DOHH2 (cell line): ENCODE measurements around the gene ABTB2.
A peak's percentile ranks its signal among the peaks of the same experiment; 100 is the strongest.

Experiments
- H3F3A ChIP-seq: fragments of 200-600 bp; sonication (generic), shearing (Covaris generic); 2 replicates; pipeline ENCODE4 v1.6.0; 2016; ENCODE audit warnings: antibody characterized with exemption, mild to moderate bottlenecking; ENCODE audit not compliant: control insufficient read depth, insufficient read depth
- H3K27ac ChIP-seq: fragments of 200-600 bp; sonication (generic); 2 replicates; pipeline ENCODE4 v1.5.1; 2014; ENCODE audit warnings: low read depth, mild to moderate bottlenecking, low read length, moderate library complexity
- H3K27me3 ChIP-seq: fragments of 200-600 bp; sonication (generic); 2 replicates; pipeline ENCODE4 v1.6.1; 2014; ENCODE audit warnings: mild to moderate bottlenecking, low read length, mixed read lengths; ENCODE audit not compliant: control insufficient read depth
- H3K36me3 ChIP-seq: fragments of 200-600 bp; sonication (generic); 2 replicates; pipeline ENCODE4 v1.6.1; 2014; ENCODE audit warnings: mild to moderate bottlenecking, low read length, moderate library complexity, mixed read lengths; ENCODE audit not compliant: control insufficient read depth
- H3K4me1 ChIP-seq: fragments of 200-600 bp; sonication (generic); 2 replicates; pipeline ENCODE4 v1.6.1; 2014; ENCODE audit warnings: mild to moderate bottlenecking, low read length, mixed read lengths; ENCODE audit not compliant: control insufficient read depth
- H3K4me2 ChIP-seq: fragments of 200-600 bp; sonication (generic); 2 replicates; pipeline ENCODE4 v1.6.0; 2014; ENCODE audit warnings: mild to moderate bottlenecking, low read length, moderate library complexity
- H3K4me3 ChIP-seq: fragments of 200-600 bp; sonication (generic); 2 replicates; pipeline ENCODE4 v1.5.1; 2014; ENCODE audit warnings: mild to moderate bottlenecking, low read length, mixed read lengths
- H3K79me2 ChIP-seq: fragments of 200-600 bp; sonication (generic); 2 replicates; pipeline ENCODE4 v1.6.1; 2014; ENCODE audit warnings: mild to moderate bottlenecking, low read length, mixed read lengths; ENCODE audit not compliant: control insufficient read depth
- H3K9me2 ChIP-seq: fragments of 200-600 bp; sonication (generic); replicated peaks from 2 replicates; pipeline ENCODE4 v1.6.1; 2014; ENCODE audit warnings: mild to moderate bottlenecking, low read length, mixed read lengths; ENCODE audit not compliant: control insufficient read depth
- H3K9me3 ChIP-seq: fragments of 200-600 bp; sonication (generic); 2 replicates; pipeline ENCODE4 v1.6.1; 2014; ENCODE audit warnings: antibody characterized with exemption, low read length, mixed read lengths; ENCODE audit not compliant: control insufficient read depth, insufficient read depth
- H4K20me1 ChIP-seq: fragments of 200-600 bp; sonication (generic); 2 replicates; pipeline ENCODE4 v1.6.0; 2014; ENCODE audit warnings: low read depth, mild to moderate bottlenecking, antibody characterized with exemption, low read length, moderate library complexity; ENCODE audit not compliant: control insufficient read depth, insufficient read depth
- EZH2phosphoT487 ChIP-seq: fragments of 200-600 bp; sonication (generic); IDR thresholded peaks from 2 replicates; pipeline ENCODE4 v1.6.1; 2017; ENCODE audit warnings: borderline replicate concordance, mild to moderate bottlenecking, antibody characterized with exemption, low read length, moderate library complexity, mixed read lengths
- TF ChIP-seq, protein P1 (sequence below): fragments of 200-600 bp; sonication (generic); IDR thresholded peaks from one replicate; pipeline ENCODE4 v1.5.1; 2014; ENCODE audit warnings: antibody characterized with exemption, mild to moderate bottlenecking, low read depth, low read length; ENCODE audit not compliant: poor library complexity, severe bottlenecking

The ABTB2 gene

GRCh38 chr11:34254011-34254410, 103.8 kb downstream of the ABTB2 start:
- peaks cover 15% of the 10 kb centered on the region for H3K4me1 ChIP-seq
- no peak overlapping the region for H3K4me3 ChIP-seq
- H3F3A ChIP-seq: no peaks in the 10 kb centered on the region
- no peaks in the 10 kb centered on the region for H3K79me2 ChIP-seq
- TF ChIP-seq EZH2phosphoT487: no peak
- TF ChIP-seq, protein P1, sequence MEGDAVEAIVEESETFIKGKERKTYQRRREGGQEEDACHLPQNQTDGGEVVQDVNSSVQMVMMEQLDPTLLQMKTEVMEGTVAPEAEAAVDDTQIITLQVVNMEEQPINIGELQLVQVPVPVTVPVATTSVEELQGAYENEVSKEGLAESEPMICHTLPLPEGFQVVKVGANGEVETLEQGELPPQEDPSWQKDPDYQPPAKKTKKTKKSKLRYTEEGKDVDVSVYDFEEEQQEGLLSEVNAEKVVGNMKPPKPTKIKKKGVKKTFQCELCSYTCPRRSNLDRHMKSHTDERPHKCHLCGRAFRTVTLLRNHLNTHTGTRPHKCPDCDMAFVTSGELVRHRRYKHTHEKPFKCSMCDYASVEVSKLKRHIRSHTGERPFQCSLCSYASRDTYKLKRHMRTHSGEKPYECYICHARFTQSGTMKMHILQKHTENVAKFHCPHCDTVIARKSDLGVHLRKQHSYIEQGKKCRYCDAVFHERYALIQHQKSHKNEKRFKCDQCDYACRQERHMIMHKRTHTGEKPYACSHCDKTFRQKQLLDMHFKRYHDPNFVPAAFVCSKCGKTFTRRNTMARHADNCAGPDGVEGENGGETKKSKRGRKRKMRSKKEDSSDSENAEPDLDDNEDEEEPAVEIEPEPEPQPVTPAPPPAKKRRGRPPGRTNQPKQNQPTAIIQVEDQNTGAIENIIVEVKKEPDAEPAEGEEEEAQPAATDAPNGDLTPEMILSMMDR: no peak
- H3K27me3 ChIP-seq: peaks cover 35% of the 10 kb centered on the region
- no peaks in the 10 kb centered on the region for H3K36me3 ChIP-seq
- no peaks in the 10 kb centered on the region for H3K9me2 ChIP-seq
- H3K27ac ChIP-seq: no peak overlapping the region
- H3K9me3 ChIP-seq: no peaks in the 10 kb centered on the region
- no peaks in the 10 kb centered on the region for H4K20me1 ChIP-seq
- no peak overlapping the region for H3K4me2 ChIP-seq

GRCh38 chr11:34252651-34253050, 105.2 kb downstream of the ABTB2 start:
- Histone ChIP-seq H3K9me3 (no peaks in the 10 kb centered on the region), H3K27ac (no peak overlapping the region), H3K36me3 (no peaks in the 10 kb centered on the region), H3K4me1 (peaks cover 15% of the 10 kb centered on the region), H3K79me2 (no peaks in the 10 kb centered on the region), H3K9me2 (no peaks in the 10 kb centered on the region), H3K27me3 (peaks cover 35% of the 10 kb centered on the region), H4K20me1 (no peaks in the 10 kb centered on the region), H3K4me3 (no peak overlapping the region), H3F3A (no peaks in the 10 kb centered on the region), H3K4me2 (no peak overlapping the region)
- no peak for TF ChIP-seq EZH2phosphoT487
- TF ChIP-seq, protein P1: no peak

DNA sequence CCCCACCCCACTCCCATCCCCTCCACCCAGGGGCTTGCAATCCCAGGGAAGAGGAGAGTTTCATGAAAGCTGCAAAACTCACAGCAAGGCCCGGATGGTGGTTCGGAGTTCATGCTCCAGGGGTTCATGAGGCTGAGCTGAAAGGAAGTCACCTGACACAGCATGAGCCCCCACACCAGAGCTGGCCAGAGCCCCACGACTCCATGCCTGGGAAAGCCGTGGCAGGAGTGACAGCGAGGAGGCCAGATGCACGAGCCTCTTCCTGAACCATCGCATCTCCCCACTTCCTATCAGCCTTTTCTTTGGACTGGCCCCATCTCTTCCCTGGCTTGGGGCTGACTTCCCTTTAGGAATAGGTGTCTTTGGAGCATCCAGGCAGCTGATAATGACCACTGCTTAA, 105.8 kb downstream of the ABTB2 start:
- Histone ChIP-seq H4K20me1 (no peaks in the 10 kb centered on the region), H3F3A (no peaks in the 10 kb centered on the region), H3K27ac (no peak overlapping the region), H3K4me2 (no peak overlapping the region), H3K36me3 (no peaks in the 10 kb centered on the region), H3K9me3 (no peaks in the 10 kb centered on the region), H3K4me1 (peaks cover 15% of the 10 kb centered on the region), H3K9me2 (no peaks in the 10 kb centered on the region), H3K79me2 (no peaks in the 10 kb centered on the region), H3K4me3 (no peak overlapping the region), H3K27me3 (peaks cover 35% of the 10 kb centered on the region)
- no peak for TF ChIP-seq EZH2phosphoT487
- TF ChIP-seq, protein P1: no peak

DNA sequence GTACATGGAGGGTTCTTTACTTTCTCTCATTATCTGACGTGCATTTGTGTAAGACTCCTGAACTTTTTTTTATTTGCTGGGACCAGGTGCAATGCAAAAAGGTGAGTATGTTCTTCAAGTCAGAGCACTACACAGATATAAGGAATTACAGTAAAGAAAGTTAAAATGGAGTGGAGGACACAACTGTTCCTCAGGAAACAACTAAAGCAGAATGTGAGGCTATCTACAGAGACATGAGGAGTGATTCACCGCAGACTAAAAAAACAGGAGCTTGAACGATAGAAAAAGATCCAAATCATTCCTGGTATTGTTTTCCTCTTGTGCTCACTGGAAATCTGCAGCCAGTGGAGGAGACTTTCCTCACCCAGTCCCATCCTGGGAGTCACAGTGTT, 106.2 kb downstream of the ABTB2 start:
- H4K20me1 ChIP-seq: no peaks in the 10 kb centered on the region
- peak overlapping the region; percentile 66 for H3K4me3 ChIP-seq
- H3K79me2 ChIP-seq: no peaks in the 10 kb centered on the region
- H3K4me2 ChIP-seq: peak overlapping the region; percentile 86
- H3K27me3 ChIP-seq: peaks cover 35% of the 10 kb centered on the region
- TF ChIP-seq, protein P1: no peak
- no peak for TF ChIP-seq EZH2phosphoT487
- H3F3A ChIP-seq: no peaks in the 10 kb centered on the region
- no peaks in the 10 kb centered on the region for H3K36me3 ChIP-seq
- peaks cover 15% of the 10 kb centered on the region for H3K4me1 ChIP-seq
- no peaks in the 10 kb centered on the region for H3K9me3 ChIP-seq
- no peaks in the 10 kb centered on the region for H3K9me2 ChIP-seq
- no peak overlapping the region for H3K27ac ChIP-seq
